Prostate gland (tissue), 2 donors: ENCODE measurements around the gene KHDC4. TPM values are rescaled to one million over a fixed set of nuclear protein-coding genes. Genes with fewer than 3 reads are reported as not detected.
"Not testable (repeated sequence)": the region's sequence is repeated elsewhere in the genome, so short reads cannot be mapped to it uniquely, and the experiment has no call there.

Source experiments
- DNase-seq: peaks from one replicate; pipeline ENCODE4 v3.0.0-alpha.2; 2019; ENCODE audit warnings: low spot score
- H3K27ac ChIP-seq, 2 donors: fragments of 200-600 bp; sonication (generic); 2 replicates each; pipeline ENCODE4 v1.5.1; 2017 to 2019
- H3K27me3 ChIP-seq: fragments of 200-600 bp; sonication (generic); replicated peaks from 2 replicates; pipeline ENCODE4 v1.5.1; 2019; ENCODE audit not compliant: insufficient read depth
- H3K36me3 ChIP-seq, 2 donors: fragments of 200-600 bp; sonication (generic); 1 replicate in 1 of 2; 2 replicates in 1 of 2; pipeline versions ENCODE4 v1.5.1 to v1.8.1; 2017 to 2019
- H3K4me1 ChIP-seq: fragments of 200-600 bp; sonication (generic); replicated peaks from 2 replicates; pipeline ENCODE4 v1.5.1; 2019
- H3K4me3 ChIP-seq, 2 donors: fragments of 200-600 bp; sonication (generic); 2 replicates each; pipeline ENCODE4 v1.5.1; 2017 to 2019
- H3K9me3 ChIP-seq: fragments of 200-600 bp; sonication (generic); 2 replicates; pipeline ENCODE4 v1.5.1; 2017
- CTCF ChIP-seq, 4 experiments: fragments of 200-600 bp in 2 of 4; fragments of 450-650 bp in 2 of 4; sonication (generic) in 2 of 4; IDR thresholded peaks; 1 replicate in 3 of 4; 2 replicates in 1 of 4; pipeline ENCODE4 v1.5.1; 2016 to 2019; ENCODE audit warnings: antibody characterized with exemption in 4 of 4, mild to moderate bottlenecking in 2 of 4, moderate library complexity in 2 of 4
- POLR2A ChIP-seq: fragments of 450-650 bp; IDR thresholded peaks from one replicate; pipeline ENCODE4 v1.6.1; 2016; ENCODE audit warnings: antibody characterized with exemption, mild to moderate bottlenecking
- POLR2AphosphoS5 ChIP-seq: sonication (generic); formaldehyde crosslinking; IDR thresholded peaks from one replicate; pipeline ENCODE4 v1.6.1; 2017; ENCODE audit warnings: antibody characterized with exemption
- WGBS: methylation state at CpG from one replicate; pipeline ENCODE4 v1.1.5; 2018; 5-methylcytosine and 5-hydroxymethylcytosine counted together
- intact Hi-C: fragments of 100-400 bp; cut with DNase I; formaldehyde crosslinking; loops from one replicate; pipeline ENCODE4 v1.14.2; 2022
- total RNA-seq, 2 donors: library from RNA; depleted of rRNA; stranded (reverse); fragments of >200 nt; gene quantifications; one replicate each; pipeline ENCODE4 v1.1.0, GENCODE V29; 2016

KHDC4 gene
- total RNA-seq, 2 donors from 2014 or later, result 49.8 to 66.1 TPM

- TF ChIP-seq POLR2A (no peak), CTCF (IDR thresholded peaks at IDR 0.05) (no peak), POLR2AphosphoS5 (no peak)
- 63% methylated on average over 7 of the region's 7 CpGs for WGBS
- no peaks in the 10 kb centered on the region for H3K27me3 ChIP-seq
- H3K36me3 ChIP-seq, result peaks cover 0 to 9% of the 10 kb centered on the region in 2 donors
- no peak overlapping the region for H3K27ac ChIP-seq
- DNase-seq, result no peak
- peaks cover 24% of the 10 kb centered on the region for H3K4me1 ChIP-seq
- H3K4me3 ChIP-seq, result no peak overlapping the region
- intact Hi-C loops, result no loop called here
- H3K9me3 ChIP-seq, result no peaks in the 10 kb centered on the region
These were observed 2.7 kb downstream of the KHDC4 start for GRCh38 chr1:155931332-155932038.

- Histone ChIP-seq H3K36me3 (peaks cover 3 to 15% of the 10 kb centered on the region in 2 donors), H3K4me3 (peak overlapping the region in 1 of 2 donors; percentile 10), H3K4me1 (peaks cover 24% of the 10 kb centered on the region)
- DNase-seq, intact Hi-C loops, H3K9me3 ChIP-seq, H3K27me3 ChIP-seq, H3K27ac ChIP-seq: not testable (repeated sequence)
- 55% methylated on average over 10 of the region's 10 CpGs for WGBS
These were observed 3.5 kb downstream of the KHDC4 start for GRCh38 chr1:155930725-155931124.

GRCh38 chr1:155929057-155929456, 5.2 kb downstream of the KHDC4 start:
- Histone ChIP-seq H3K27me3 (no peaks in the 10 kb centered on the region), H3K4me1 (peaks cover 24% of the 10 kb centered on the region), H3K36me3 (peaks cover 9 to 23% of the 10 kb centered on the region in 2 donors), H3K4me3 (no peak overlapping the region), H3K27ac (no peak overlapping the region), H3K9me3 (no peaks in the 10 kb centered on the region)
- DNase-seq, result no peak
- no peak for TF ChIP-seq POLR2A
- TF ChIP-seq POLR2AphosphoS5, result no peak
- TF ChIP-seq CTCF (IDR thresholded peaks at IDR 0.05), result no peak
- intact Hi-C loops, result no loop called here
- WGBS, result 71% methylated on average over 5 of the region's 5 CpGs

GRCh38 chr1:155925506-155925905, 8.7 kb downstream of the KHDC4 start:
- Histone ChIP-seq H3K27ac (no peak overlapping the region), H3K4me1 (peaks cover 4% of the 10 kb centered on the region), H3K27me3 (no peaks in the 10 kb centered on the region), H3K9me3 (no peaks in the 10 kb centered on the region), H3K4me3 (no peak overlapping the region), H3K36me3 (peaks cover 21 to 33% of the 10 kb centered on the region in 2 donors)
- DNase-seq, result no peak
- WGBS, result 88% methylated on average over 2 of the region's 2 CpGs
- TF ChIP-seq POLR2A (no peak), CTCF (IDR thresholded peaks at IDR 0.05) (no peak), POLR2AphosphoS5 (no peak)
- intact Hi-C loops, result no loop called here

GRCh38 chr1:155920717-155921116, 13.5 kb downstream of the KHDC4 start:
- peaks cover 40 to 45% of the 10 kb centered on the region in 2 donors for H3K36me3 ChIP-seq
- TF ChIP-seq POLR2AphosphoS5 (no peak), CTCF (IDR thresholded peaks at IDR 0.05) (no peak), POLR2A (no peak)
- no peak overlapping the region for H3K4me3 ChIP-seq
- no peaks in the 10 kb centered on the region for H3K9me3 ChIP-seq
- H3K27ac ChIP-seq, result no peak overlapping the region
- WGBS, result 92% methylated on average over 3 of the region's 3 CpGs
- H3K27me3 ChIP-seq, result no peaks in the 10 kb centered on the region
- no peaks in the 10 kb centered on the region for H3K4me1 ChIP-seq
- intact Hi-C loops, result no loop called here
- no peak for DNase-seq
